Suprapubic skin (tissue), 4 donors: ENCODE results near the gene SYN1. TPM values are rescaled to one million over a fixed set of nuclear protein-coding genes. Genes with fewer than 3 reads are reported as not detected.
A peak's percentile ranks its signal among the peaks of the same experiment; 100 is the strongest.

Experiments used
- DNase-seq, 2 donors: peaks; one replicate each; pipeline ENCODE4 v3.0.0-alpha.2; 2019; ENCODE audit warnings: low spot score in 2 of 2
- H3K27ac ChIP-seq: fragments of 200-600 bp; sonication (generic); one replicate; pipeline ENCODE4 v1.5.1; 2019
- H3K27me3 ChIP-seq: fragments of 200-600 bp; sonication (generic); one replicate; pipeline ENCODE4 v1.5.1; 2019
- H3K36me3 ChIP-seq: fragments of 200-600 bp; sonication (generic); one replicate; pipeline ENCODE4 v1.5.1; 2019
- H3K4me1 ChIP-seq: fragments of 200-600 bp; sonication (generic); one replicate; pipeline ENCODE4 v1.5.1; 2019
- H3K4me3 ChIP-seq: fragments of 200-600 bp; sonication (generic); one replicate; pipeline ENCODE4 v1.5.1; 2019; ENCODE audit warnings: mild to moderate bottlenecking
- H3K9me3 ChIP-seq: fragments of 200-600 bp; sonication (generic); one replicate; pipeline ENCODE4 v1.5.1; 2019
- EP300 ChIP-seq: sonication (generic); formaldehyde crosslinking; IDR thresholded peaks from one replicate; pipeline ENCODE4 v1.6.1; 2017; ENCODE audit warnings: antibody characterized with exemption
- POLR2A ChIP-seq, 2 donors: fragments of 450-650 bp; IDR thresholded peaks; one replicate each; pipeline ENCODE4 v1.6.1; 2017; ENCODE audit warnings: antibody characterized with exemption in 2 of 2, mild to moderate bottlenecking in 2 of 2, moderate library complexity in 2 of 2
- POLR2AphosphoS5 ChIP-seq, 3 donors: sonication (generic); formaldehyde crosslinking; IDR thresholded peaks; one replicate each; pipeline ENCODE4 v1.6.1; 2017; ENCODE audit warnings: antibody characterized with exemption in 3 of 3
- WGBS: methylation state at CpG from one replicate; pipeline ENCODE4 v1.1.5; 2018; 5-methylcytosine and 5-hydroxymethylcytosine counted together
- total RNA-seq, 4 donors: library from RNA; depleted of rRNA; stranded (reverse); fragments of >200 nt; gene quantifications; one replicate each; pipeline ENCODE4 v1.1.0, GENCODE V29; 2016
- TF ChIP-seq, protein P1 (sequence below), 2 donors: fragments of 200-600 bp in 1 of 2; fragments of 450-650 bp in 1 of 2; sonication (generic) in 1 of 2; IDR thresholded peaks; one replicate each; pipeline ENCODE4 v1.5.1; 2016 to 2019; ENCODE audit warnings: antibody characterized with exemption in 2 of 2, mild to moderate bottlenecking in 1 of 2, moderate library complexity in 1 of 2

The SYN1 gene
- total RNA-seq, 4 donors from 2014 or later, result 0.34 to 2.2 (median 0.89) TPM; not detected in 1

GRCh38 chrX:47561659-47562151, 58.0 kb downstream of the SYN1 start:
- Histone ChIP-seq H3K27me3 (no peaks in the 10 kb centered on the region), H3K36me3 (peaks cover 30% of the 10 kb centered on the region), H3K9me3 (no peaks in the 10 kb centered on the region), H3K4me1 (peaks cover 12% of the 10 kb centered on the region), H3K4me3 (peak overlapping the region; percentile 64), H3K27ac (peak overlapping the region; percentile 97)
- no peak for DNase-seq
- TF ChIP-seq EP300 (no peak), POLR2AphosphoS5 (IDR thresholded peaks at IDR 0.05) (no peak), POLR2A (IDR thresholded peaks at IDR 0.05) (no peak)
- TF ChIP-seq, protein P1, sequence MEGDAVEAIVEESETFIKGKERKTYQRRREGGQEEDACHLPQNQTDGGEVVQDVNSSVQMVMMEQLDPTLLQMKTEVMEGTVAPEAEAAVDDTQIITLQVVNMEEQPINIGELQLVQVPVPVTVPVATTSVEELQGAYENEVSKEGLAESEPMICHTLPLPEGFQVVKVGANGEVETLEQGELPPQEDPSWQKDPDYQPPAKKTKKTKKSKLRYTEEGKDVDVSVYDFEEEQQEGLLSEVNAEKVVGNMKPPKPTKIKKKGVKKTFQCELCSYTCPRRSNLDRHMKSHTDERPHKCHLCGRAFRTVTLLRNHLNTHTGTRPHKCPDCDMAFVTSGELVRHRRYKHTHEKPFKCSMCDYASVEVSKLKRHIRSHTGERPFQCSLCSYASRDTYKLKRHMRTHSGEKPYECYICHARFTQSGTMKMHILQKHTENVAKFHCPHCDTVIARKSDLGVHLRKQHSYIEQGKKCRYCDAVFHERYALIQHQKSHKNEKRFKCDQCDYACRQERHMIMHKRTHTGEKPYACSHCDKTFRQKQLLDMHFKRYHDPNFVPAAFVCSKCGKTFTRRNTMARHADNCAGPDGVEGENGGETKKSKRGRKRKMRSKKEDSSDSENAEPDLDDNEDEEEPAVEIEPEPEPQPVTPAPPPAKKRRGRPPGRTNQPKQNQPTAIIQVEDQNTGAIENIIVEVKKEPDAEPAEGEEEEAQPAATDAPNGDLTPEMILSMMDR (IDR thresholded peaks at IDR 0.05), result no peak
- 44% methylated on average over 9 of the region's 9 CpGs for WGBS

DNA sequence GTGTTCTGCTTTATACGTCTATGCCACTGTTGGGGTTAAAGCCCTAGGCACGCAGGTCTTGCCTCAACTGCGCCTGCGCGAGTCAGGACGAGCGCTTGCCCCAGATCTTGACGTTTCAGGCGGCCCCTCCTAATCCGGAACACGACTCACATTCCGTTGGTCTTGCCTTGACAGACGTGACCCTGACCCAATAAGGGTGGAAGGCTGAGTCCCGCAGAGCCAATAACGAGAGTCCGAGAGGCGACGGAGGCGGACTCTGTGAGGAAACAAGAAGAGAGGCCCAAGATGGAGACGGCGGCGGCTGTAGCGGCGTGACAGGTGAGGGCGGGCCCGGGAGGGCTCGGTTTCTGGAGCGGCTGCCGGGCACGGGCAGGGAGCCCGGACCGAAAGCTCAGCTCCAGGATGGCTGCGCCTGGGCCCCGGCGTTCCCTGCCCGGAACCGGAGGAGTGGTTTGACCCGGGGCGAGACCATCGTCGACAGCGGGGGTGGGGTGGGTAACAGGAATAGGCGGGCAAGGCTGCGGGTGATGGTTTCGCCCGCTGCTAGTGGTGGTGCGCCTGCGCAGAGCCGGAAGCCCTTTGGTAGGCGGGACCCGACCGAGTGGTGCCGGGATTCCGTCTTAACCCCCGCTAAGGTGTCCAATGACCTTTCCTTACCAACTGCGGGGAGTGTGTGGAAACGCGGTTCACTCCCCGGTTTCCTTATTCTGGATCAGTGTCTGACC, 58.6 kb downstream of the SYN1 start, which contains the start of gene ARAF:
Gene ARAF (plus strand): TSS at position 272 of the 725 bp plus-strand sequence. CDS start 1,763 bp downstream, outside the sequence.
- peak in 1 of 2 donors; percentile 53 for TF ChIP-seq POLR2A (IDR thresholded peaks at IDR 0.05)
- TF ChIP-seq POLR2AphosphoS5 (IDR thresholded peaks at IDR 0.05), result peak; percentile 11 to 61 (median 61)
- TF ChIP-seq, protein P1 (IDR thresholded peaks at IDR 0.05), result no peak

GRCh38 chrX:47560179-47560933, 59.3 kb downstream of the SYN1 start:
- peaks cover 24% of the 10 kb centered on the region for H3K36me3 ChIP-seq
- WGBS, result 41% methylated on average over 15 of the region's 15 CpGs
- H3K4me1 ChIP-seq, result peaks cover 12% of the 10 kb centered on the region
- no peak for TF ChIP-seq POLR2AphosphoS5 (IDR thresholded peaks at IDR 0.05)
- H3K27ac ChIP-seq, result peak overlapping the region; percentile 97
- no peak for DNase-seq
- H3K9me3 ChIP-seq, result no peaks in the 10 kb centered on the region
- peak overlapping the region; percentile 64 for H3K4me3 ChIP-seq
- no peaks in the 10 kb centered on the region for H3K27me3 ChIP-seq

More for the DNA sequence above, 58.6 kb downstream of the SYN1 start, which contains the start of gene ARAF:
- H3K36me3 ChIP-seq, result peaks cover 25% of the 10 kb centered on the region
- 50% methylated on average over 45 of the region's 59 CpGs for WGBS
- peak within 1 kb of the TSS; percentile 64 for H3K4me3 ChIP-seq
- H3K9me3 ChIP-seq, result no peaks in the 10 kb centered on the region
- H3K27ac ChIP-seq, result peak within 1 kb of the TSS; percentile 97
- DNase-seq, result peak; percentile 95 to 98
- peaks cover 12% of the 10 kb centered on the region for H3K4me1 ChIP-seq
- H3K27me3 ChIP-seq, result no peaks in the 10 kb centered on the region

- TF ChIP-seq, protein P1 (IDR thresholded peaks at IDR 0.05), result no peak
- TF ChIP-seq POLR2AphosphoS5 (IDR thresholded peaks at IDR 0.05), result no peak
- TF ChIP-seq POLR2A (IDR thresholded peaks at IDR 0.05), result no peak
- no peak for TF ChIP-seq EP300
- Histone ChIP-seq H3K36me3 (peaks cover 7% of the 10 kb centered on the region), H3K27ac (no peak overlapping the region), H3K9me3 (no peaks in the 10 kb centered on the region), H3K4me1 (peaks cover 12% of the 10 kb centered on the region), H3K4me3 (no peak overlapping the region), H3K27me3 (no peaks in the 10 kb centered on the region)
- WGBS, result 95% methylated on average over 3 of the region's 3 CpGs
- no peak for DNase-seq
Observed at GRCh38 chrX:47558436-47558835, 61.2 kb downstream of the SYN1 start.

- 37% methylated on average over 20 of the region's 20 CpGs for WGBS
- H3K36me3 ChIP-seq, result no peaks in the 10 kb centered on the region
- H3K4me3 ChIP-seq, result peak overlapping the region; percentile 51
- no peaks in the 10 kb centered on the region for H3K9me3 ChIP-seq
- H3K27ac ChIP-seq, result peak overlapping the region; percentile 86
- no peaks in the 10 kb centered on the region for H3K27me3 ChIP-seq
- DNase-seq, result peak; percentile 93 to 94
- H3K4me1 ChIP-seq, result peaks cover 3% of the 10 kb centered on the region
- no peak for TF ChIP-seq POLR2AphosphoS5 (IDR thresholded peaks at IDR 0.05)
- TF ChIP-seq, protein P1 (IDR thresholded peaks at IDR 0.05), result no peak
- TF ChIP-seq EP300, result no peak
- TF ChIP-seq POLR2A (IDR thresholded peaks at IDR 0.05), result peak in 1 of 2 donors; percentile 34
Observed at GRCh38 chrX:47556045-47556623, 63.5 kb downstream of the SYN1 start.
